T-helper 9 cell (primary cell): ENCODE measurements around the gene HMCN2.
"Not testable (repeated sequence)": the region's sequence is repeated elsewhere in the genome, so short reads cannot be mapped to it uniquely, and the experiment has no call there.

Source experiments
- DNase-seq: peaks from one replicate; pipeline ENCODE4 v3.0.0-alpha.2; 2020

The HMCN2 gene

DNA sequence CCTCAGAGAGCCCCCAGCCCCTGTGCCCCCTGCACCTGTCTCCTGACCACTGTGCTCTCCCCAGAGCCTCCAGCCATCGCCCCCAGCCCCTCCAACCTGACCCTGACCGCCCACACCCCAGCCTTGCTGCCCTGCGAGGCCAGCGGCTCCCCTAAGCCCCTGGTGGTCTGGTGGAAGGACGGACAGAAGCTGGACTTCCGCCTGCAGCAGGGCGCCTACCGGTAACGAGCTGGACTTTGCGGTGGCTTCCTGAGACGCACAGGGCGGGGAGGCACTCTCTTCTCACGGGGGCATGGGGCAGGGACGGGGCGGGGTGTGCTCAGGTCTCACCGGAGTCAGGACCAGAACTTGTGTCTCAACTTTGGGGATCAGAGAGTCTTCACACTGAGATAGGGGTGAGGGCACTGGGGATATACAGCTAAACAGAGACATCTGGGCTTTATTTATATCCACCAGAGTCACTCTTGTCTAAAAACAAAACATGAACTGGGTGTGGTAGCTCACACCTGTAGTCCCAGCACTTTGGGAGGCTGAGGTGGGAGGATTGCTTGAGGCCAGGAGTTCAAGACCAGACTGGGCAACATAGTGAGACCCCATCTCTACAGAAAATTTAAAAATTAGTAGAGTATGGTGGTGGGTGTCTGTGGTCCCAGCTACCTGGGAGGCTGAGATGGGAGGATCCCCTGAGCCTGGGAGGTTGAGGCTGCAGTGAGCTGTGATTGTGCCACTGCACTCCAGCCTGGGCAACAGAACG, 133.1 kb downstream of the HMCN2 start:
- no peak for DNase-seq

DNA sequence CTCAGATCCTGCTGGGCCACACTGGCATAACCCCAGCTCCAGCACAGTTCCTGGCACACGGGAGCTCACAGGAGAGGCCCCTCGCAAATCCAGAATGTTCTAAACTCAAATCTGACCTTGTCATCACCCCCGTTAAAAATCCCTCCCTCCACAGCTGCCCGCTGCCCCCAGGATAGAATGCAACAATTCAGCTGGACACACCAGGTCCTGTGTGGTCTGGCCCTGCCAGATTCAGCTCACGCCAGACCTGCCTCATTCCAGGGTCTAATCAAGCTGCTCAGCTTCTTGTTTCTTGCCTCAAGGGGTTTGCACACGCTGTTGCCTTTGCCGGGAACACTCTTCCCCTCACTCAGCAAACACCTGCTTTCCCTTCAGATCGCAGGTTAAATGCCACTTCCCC, 134.2 kb downstream of the HMCN2 start:
- DNase-seq: no peak

DNA sequence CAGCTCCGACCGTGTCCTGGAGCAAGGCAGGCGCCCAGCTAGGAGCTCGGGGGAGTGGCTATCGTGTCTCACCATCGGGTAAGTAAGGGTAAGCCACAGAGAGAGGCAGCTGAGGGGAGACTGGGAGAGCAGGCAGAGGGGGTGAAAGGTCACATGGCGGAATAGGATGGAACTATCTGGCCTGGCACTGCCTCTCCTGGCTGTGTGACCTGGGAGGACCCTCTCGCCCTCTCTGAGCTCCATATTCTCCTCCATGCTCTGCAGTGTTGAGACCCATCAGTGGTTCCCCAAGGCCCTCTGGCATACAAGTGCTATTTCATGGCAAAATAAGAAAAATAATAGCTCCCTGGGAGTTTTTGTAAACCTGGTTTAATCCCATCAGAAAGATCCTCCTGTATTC, 135.3 kb downstream of the HMCN2 start:
- DNase-seq: no peak

DNA sequence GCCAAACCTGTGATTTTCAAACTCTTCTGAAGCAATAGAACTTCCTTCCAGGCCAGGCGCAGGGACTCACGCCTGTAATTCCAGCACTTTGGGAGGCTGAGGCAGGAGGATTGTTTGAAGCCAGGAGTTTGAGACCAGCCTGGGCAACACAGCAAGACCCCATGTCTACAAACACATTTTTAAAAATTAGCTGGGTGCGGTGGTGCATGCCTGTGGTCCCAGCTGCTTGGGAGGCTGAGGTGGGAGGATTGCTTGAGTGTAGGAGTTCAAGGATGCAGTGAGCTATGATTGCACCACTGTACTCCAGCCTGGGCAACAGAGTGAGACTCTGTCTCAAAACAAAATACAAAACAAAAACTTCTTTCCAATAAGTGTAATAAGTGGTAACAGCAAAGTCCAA, 136.2 kb downstream of the HMCN2 start:
- DNase-seq: not testable (repeated sequence)

DNA sequence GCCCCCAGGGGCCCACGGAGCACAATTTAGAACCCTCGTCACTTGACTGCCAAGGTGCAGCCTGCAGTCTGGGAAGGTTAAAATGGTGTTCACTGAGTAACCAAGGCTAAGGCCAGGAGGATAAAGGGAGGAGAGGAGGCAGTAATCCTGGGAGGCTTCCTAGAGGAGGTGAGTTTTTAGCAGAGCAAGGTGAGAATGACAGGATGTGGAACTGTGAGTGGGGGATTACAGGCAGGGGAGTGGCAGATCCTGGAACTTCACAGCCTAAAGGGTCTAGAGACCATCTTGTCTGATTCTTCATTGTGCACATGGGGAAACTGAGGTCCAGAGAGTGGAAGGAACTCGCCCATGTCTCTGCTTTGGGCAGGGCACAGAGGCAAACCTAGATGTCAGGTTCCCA, 136.7 kb downstream of the HMCN2 start:
- DNase-seq: no peak

DNA sequence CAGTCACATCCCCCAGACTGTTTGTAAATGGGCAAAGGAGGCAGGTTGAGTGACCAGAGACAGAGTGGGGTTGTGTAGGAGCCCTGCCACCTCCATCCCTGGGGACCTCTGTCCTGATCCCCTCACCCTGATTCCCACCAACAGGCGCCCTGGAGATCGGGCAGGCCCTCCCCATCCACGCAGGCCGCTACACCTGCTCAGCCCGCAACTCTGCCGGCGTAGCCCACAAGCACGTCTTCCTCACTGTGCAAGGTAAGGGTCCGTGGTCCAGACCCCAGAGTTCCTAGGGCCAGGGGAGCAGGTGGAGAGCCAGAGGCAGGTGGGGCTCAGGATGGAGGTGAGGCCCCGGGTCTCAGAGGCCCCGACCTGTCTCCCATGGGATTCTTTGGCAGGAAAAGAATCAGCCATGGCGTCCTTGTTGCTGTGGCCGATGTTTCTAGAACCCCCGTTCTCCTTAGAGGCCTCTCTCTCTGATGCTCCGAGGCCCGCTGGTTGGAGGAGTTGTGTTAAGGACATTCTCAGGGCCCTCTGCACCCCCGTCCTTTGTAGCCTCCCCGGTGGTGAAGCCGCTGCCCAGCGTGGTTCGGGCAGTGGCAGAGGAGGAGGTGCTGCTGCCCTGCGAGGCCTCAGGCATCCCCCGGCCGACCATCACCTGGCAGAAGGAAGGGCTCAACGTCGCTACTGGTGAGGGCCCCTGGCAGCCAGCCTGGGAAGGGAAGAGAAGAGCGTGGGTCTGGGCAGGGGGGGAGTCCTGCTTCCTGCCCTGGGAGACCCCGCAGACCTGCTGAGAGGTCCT, 137.3 kb downstream of the HMCN2 start:
- DNase-seq: no peak

DNA sequence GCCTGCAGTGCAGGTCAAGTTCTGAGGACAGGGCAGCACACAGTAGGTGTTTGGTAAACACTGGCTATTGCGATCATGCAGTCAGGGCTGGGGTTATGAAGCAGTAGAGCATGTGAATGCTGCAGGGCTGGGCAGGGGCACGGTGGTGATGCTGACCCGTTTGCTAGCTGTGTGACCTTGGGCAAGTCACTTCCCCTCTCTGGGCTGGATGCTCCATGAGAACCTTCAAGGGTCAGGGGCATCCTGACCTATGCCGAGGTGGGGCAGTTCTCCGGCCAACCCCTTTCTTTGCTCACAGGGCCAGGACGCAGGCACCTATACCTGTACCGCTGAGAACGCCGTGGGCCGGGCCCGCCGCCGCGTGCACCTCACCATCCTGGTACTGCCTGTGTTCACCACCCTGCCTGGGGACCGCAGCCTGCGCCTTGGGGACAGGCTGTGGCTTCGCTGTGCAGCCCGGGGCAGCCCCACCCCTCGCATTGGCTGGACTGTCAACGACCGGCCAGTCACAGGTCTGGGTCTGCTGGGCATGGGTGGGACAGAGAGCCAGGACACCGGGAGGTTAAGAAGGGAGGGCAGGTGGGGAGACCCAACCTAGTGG, 140.2 kb downstream of the HMCN2 start:
- DNase-seq: no peak

DNA sequence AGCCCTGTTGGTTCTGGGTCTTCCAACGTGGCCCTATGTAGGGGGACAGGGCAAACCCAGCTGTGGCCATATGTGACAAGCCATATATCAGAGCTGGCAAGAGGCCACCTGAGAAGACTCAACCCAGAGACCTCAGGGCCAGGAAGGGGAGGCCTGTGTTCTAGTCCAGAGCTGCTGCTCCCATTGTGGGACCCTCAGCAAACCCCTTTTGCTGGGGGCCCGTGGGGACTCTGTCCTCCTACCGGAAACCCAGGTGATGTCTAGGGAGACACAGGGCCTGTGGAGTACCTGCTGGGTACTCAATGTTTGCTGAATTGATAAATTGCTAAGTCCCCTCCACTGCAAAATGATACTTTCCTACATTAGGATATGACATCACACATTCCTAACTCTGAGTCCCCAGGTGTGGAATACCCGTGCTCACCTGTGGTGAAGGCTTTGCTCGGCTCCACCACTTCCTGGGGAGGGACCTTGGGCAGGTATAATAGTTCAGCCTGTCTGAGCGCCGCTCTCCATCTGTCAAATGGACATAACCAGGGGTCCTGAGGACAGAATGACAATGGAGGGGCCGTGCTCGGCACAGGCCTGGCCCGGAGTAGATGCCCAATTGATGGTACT, 140.8 kb downstream of the HMCN2 start:
- no peak for DNase-seq

DNA sequence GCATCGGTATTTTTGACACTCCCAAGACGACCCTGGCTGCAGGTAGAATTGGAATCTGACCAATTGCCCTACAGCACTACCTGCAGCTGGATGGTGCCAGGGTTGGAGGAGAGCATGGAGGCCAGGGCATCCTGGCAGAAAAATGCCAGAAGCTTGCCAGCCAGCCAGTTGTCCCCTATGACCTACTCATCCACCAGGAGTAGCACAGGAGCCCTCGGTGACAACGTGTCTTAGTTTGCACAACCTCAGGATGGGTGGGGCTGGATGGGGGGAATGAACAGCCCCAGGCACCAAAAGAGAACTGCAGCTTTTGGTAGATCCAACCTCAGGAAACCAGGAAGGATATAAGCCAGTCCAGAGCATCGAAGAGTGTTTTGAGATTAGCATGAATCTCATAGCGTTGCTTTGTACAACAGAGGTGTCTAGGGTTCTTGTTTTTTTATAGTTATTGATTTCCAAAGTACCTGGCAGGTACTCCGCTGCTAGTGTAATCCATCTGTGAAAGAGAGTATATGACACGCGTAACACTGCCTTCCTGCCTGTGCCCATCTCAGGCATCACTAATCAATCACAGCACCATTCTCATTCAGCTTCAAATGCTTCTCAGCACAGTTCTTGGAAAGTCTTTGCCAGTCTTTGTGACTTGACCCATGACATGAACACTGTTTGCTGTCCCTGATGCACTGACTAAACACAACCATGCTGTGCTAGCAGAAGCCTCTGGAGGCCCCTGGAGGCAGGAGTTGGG, 142.5 kb downstream of the HMCN2 start:
- no peak for DNase-seq

DNA sequence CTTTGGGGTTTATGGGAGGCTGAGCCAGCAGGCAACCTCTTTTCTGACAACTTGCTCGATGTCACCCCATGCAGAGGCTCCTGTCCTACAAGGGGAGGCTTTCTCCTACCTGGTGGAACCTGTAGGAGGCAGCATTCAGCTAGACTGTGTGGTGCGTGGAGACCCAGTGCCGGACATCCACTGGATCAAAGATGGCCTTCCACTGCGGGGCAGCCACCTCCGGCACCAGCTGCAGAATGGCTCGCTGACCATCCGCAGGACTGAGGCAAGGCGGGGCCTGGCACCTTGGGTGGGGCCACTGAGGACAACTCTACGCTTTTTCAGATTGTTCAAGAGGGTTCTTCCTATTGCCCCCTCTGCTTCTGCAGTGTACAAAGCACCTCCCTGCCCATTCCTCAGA, 143.1 kb downstream of the HMCN2 start:
- no peak for DNase-seq

DNA sequence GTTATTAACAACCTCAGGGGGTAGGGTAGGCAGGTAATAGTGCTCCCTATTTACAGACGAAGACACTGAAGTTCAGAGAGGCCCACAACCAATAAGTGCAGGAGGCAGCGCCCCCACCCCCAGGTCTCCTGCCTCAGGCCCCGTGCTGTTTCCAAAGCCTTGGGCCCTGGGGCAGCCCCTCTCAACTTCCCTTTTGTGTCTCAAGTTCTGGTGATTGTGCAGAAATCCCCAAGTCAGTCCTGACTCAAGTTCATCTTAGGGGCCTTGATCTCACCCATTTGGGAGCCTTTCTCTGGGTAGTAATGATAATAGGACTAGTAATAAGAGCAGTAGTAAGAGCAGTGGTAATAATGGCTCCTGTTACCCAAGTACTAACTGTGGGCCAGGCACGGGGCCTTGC, 143.7 kb downstream of the HMCN2 start:
- no peak for DNase-seq

DNA sequence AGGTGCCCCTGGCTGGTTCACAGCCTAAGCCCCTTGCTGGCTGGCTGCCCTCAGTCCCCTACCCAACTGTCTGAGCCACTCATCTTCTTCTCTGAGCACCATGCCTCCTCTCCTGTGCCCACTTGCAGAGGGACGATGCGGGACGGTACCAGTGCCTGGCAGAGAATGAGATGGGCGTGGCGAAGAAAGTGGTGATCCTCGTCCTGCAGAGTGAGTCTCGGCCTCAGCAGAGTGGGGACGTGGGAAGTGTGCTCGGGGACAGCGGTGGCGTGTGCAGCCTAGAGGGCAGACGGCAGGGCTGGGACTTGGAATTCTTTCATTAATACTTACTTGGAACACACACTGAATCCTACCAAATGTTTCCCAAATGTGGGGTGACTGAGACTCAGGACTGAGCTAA, 144.9 kb downstream of the HMCN2 start:
- DNase-seq: no peak

DNA sequence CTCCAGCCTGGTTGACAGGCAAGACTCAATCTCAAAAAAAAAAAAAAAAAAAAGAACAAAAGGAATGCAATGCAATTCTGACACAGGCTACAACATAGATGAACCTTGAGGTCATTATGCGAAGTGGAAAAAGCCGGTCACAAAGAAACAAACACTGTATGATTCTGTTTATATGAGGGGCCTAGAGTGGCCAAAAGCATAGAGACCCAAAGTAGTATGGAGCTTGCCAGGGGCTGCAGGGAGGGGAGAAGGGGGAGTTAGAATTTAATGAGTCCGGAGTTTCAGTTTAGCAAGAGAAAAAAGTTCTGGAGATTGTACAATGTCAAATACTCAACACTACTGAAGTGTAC, 146.0 kb downstream of the HMCN2 start:
- no peak for DNase-seq

DNA sequence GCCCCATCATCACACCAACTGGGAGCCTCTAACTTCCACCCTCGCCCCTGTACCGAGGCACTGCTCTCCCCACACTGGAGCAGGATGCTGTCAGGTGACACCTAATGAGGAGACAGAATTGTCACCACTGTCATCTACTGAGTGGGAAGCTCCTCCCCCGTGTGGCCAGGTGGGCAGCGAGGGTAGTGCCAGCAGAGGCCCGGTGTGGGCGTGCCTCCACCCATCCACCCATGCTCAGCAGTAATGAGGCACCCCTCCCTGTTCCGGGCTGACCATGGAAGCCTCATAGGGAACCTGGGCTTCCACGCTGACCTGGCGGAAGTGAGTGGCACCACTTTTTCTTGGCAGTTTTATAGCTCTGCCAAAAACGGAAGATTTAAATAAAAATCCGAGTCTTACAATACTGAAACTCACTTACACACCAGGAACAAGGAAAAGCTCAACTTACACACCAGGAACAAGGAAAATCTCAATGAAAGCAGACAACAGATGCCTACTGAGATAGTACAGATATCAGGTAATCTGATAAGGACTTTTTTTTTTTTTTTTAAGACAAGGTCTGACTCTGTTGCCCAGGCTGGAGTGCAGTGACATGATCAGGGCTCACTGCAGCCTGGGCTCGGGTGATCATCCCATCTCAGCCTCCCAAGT, 148.6 kb downstream of the HMCN2 start:
- no peak for DNase-seq

DNA sequence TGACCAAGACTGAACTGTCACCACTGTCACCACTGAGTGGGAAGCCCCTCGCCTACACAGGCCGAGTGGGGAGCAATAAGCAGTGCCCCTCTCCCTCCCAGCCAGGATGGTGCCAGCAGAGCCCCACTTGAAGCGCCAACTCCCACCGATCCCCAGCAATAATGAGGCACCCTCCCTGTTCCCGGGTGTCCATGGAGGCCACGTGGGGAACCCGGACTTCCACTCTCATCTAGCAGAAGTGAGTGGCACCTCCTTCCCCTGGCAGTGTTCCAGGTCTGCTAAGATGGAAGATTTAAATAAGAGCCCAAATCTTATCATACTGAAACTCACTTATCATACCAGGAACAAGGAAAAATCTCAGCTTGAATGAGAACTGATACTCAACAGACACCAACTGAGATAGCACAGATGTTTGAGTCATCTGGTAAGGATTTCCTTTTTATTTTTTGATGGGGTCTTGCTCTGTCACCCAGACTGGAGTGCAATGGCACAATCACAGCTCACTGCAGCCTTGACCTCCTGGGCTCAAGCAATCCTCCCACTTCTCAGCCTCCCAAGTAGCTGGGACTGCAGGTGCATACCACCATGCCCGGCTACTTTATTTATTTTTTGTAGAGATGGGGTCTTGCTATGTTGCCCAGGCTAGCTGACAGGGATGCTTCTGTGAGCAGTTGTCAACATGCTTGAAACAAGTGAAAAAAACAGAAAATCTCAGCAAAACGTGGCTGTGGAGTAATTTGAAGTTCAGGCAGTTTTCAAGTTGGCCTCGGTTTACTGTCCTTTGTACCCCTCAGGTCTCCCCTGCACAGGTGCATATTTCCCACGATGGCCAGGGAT, 149.6 kb downstream of the HMCN2 start:
- no peak for DNase-seq

DNA sequence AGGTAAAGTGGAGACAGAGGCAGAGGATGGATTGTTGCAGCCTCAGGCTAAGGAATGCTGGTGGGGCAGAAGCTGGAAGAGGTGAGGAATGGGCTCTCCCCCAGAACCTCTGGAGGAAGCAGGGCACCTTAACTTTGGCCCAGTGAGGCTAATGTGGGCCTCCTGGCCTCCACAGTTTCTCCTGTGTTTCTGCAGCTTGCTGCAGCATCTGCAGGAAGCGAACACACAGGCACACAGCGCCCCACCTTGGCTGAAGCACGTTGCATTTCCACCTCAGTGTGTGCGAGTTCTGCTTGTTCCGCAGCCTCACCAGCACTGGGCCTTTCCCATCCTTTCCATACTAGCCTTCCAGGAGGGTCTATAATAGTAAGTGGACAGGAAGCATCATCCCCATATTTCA, 152.0 kb downstream of the HMCN2 start:
- no peak for DNase-seq

DNA sequence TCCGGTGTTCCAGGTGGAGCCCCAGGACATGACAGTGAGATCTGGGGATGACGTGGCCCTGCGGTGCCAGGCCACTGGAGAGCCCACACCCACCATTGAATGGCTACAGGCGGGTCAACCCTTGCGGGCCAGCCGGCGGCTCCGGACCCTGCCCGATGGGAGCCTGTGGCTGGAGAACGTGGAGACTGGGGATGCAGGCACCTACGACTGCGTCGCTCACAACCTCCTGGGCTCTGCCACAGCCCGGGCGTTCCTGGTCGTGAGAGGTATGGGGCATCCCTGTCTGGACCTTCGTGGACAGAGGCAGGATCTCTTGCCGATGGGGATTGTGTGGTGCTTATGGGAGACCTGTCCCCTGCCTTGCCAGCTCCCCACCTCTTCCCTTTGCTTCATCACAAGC, 153.2 kb downstream of the HMCN2 start:
- no peak for DNase-seq

DNA sequence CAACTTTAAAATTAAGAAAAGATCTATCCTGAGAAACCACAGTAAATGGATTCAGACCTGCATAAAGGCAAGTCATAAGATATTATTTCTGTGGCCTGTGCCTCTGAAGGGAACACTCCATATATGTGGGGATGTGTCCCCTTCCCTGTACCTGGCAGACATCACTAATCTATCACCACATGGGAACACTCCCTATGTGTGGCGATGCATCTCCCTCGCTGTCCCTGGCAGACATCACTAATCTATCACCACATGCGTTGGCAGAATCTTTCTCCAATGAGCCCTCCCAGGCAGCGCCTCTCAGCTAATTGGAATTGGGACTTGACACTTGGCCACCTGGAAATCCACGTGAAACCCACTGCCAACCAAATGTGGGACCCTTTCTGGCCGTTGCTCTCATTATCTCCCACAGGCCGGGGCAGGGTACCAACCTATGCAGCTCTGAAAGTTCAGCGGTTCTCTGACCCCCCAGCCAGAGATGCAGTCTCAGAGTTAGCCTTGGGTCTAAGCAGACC, 154.0 kb downstream of the HMCN2 start:
- DNase-seq: no peak

DNA sequence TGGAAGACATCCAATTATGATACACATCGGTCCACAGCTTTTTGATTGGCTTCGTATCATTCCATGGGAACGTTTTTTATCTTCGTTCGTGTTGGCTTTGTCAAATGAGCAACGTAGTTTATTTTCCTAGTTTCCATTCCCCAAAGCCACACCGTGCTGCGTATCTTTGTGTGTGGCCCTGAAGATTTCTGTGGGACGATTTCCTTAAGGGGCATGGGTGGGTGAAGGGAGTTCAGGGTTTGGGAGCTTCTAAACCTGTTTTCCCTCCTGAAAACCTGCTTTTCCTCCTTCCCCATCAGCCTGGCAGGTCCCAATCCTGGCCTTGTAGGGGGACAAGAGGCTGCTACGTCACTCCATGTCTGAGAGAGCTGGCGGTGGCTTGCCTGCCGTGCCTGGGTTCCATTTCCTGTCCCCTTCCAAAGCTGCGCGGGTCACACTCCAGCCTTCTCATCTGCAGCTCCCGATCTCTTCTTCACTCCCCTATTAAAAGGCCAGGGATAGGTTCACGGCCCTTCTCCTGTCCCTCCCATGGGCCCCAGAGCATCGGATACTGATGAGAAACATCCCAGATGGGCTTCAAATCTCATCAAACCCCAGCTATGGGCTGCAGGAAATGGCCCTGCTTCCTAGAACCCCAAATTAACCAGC, 155.7 kb downstream of the HMCN2 start:
- no peak for DNase-seq

DNA sequence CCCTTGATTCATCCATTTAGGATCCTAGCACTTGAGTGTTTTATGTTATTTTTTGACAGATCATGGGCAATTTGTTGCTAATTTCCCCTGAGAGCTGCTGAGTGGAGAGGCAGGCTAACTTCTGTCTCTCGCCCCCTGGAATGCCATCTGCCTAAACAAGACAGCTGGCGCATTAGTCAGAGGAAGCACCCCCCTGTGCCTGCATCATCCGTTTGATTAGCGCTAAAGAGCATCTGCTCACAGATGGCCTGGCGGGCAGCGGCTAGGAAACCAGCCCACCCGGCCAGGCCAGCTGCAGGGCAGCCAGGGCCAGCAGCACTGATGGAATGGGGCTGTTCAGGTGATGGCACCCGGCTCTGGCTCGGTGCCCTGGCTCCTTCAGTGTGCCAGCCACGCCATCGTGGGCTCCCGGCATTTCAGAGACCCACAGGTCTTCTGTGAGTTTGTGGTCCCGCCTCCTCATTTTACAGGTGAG, 156.3 kb downstream of the HMCN2 start:
- DNase-seq: no peak

DNA sequence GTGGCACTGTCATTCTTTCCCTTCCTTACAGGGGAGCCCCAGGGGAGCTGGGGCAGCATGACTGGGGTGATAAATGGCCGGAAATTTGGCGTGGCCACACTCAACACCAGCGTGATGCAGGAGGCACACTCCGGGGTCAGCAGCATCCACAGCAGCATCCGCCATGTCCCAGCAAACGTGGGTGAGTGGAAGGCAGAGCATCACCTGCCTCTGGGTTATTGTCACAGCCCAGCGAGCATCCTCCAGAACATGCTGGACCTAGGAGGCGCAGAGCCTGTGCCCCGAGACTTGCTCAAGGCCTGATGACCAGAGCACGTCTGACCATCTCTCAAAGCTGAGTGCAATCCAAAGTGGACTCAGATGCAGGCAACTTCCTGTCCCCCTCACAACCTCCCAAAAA, 157.0 kb downstream of the HMCN2 start:
- no peak for DNase-seq
